Astrocyte (in vitro differentiated cells and primary cell): Measurements from ENCODE around the gene C1QL2. TPM values are rescaled to one million over a fixed set of nuclear protein-coding genes. Genes with fewer than 3 reads are reported as not detected.

Experiments used
- DNase-seq: peaks from one replicate; pipeline ENCODE4 v3.0.0-alpha.2; 2010; ENCODE audit warnings: low read depth
- FAIRE-seq: peaks from 2 replicates; lab custom pipeline; 2011; peaks lifted over from hg19 to GRCh38; lab: Jason Lieb, UNC
- H2AFZ ChIP-seq: 2 replicates; pipeline ENCODE4 v1.6.0; 2012; ENCODE audit warnings: low read depth, low read length, inconsistent platforms
- H3K27ac ChIP-seq: 2 replicates; pipeline ENCODE4 v1.5.1; 2011; ENCODE audit warnings: low read depth, low read length, inconsistent platforms
- H3K27me3 ChIP-seq: 2 replicates; pipeline ENCODE4 v1.6.0; 2011; ENCODE audit warnings: low read length, inconsistent platforms; ENCODE audit not compliant: insufficient read depth
- H3K36me3 ChIP-seq: 2 replicates; pipeline ENCODE4 v1.5.1; 2011; ENCODE audit warnings: low read length, inconsistent platforms; ENCODE audit not compliant: insufficient read depth
- H3K4me1 ChIP-seq: 2 replicates; pipeline ENCODE4 v1.5.1; 2011; ENCODE audit warnings: low read length, inconsistent platforms; ENCODE audit not compliant: insufficient read depth
- H3K4me2 ChIP-seq: 2 replicates; pipeline ENCODE4 v1.6.0; 2012; ENCODE audit warnings: low read length, inconsistent platforms
- H3K4me3 ChIP-seq: 2 replicates; pipeline ENCODE4 v1.5.1; 2011; ENCODE audit warnings: low read depth, mild to moderate bottlenecking, low read length, inconsistent platforms; ENCODE audit not compliant: insufficient read depth
- H3K79me2 ChIP-seq: 2 replicates; pipeline ENCODE4 v1.6.0; 2012; ENCODE audit warnings: mild to moderate bottlenecking, low read length, inconsistent platforms; ENCODE audit not compliant: insufficient read depth
- H3K9ac ChIP-seq: 2 replicates; pipeline ENCODE4 v1.6.0; 2012; ENCODE audit warnings: mild to moderate bottlenecking, low read length, inconsistent platforms
- H3K9me3 ChIP-seq: 2 replicates; pipeline ENCODE4 v1.5.1; 2012; ENCODE audit warnings: low read depth, mild to moderate bottlenecking, low read length, inconsistent platforms; ENCODE audit not compliant: insufficient read depth
- H4K20me1 ChIP-seq: 2 replicates; pipeline ENCODE4 v1.6.0; 2012; ENCODE audit warnings: low read length, inconsistent platforms; ENCODE audit not compliant: insufficient read depth
- H3K27ac Mint-ChIP-seq: one replicate; pipeline ENCODE4 v1.8.0; 2021; ENCODE audit warnings: mild to moderate bottlenecking, mixed read lengths; ENCODE audit not compliant: unreplicated experiment
- H3K27me3 Mint-ChIP-seq: one replicate; pipeline ENCODE4 v1.8.0; 2021; ENCODE audit warnings: low read depth, mixed read lengths; ENCODE audit not compliant: unreplicated experiment
- H3K36me3 Mint-ChIP-seq: one replicate; pipeline ENCODE4 v1.8.0; 2021; ENCODE audit warnings: low read depth, mixed read lengths; ENCODE audit not compliant: unreplicated experiment
- H3K4me1 Mint-ChIP-seq: one replicate; pipeline ENCODE4 v1.8.0; 2021; ENCODE audit warnings: low read depth, mixed read lengths; ENCODE audit not compliant: unreplicated experiment
- H3K4me3 Mint-ChIP-seq: one replicate; pipeline ENCODE4 v1.8.0; 2021; ENCODE audit warnings: mild to moderate bottlenecking, moderate library complexity, mixed read lengths; ENCODE audit not compliant: unreplicated experiment
- H3K9me3 Mint-ChIP-seq: one replicate; pipeline ENCODE4 v1.8.0; 2021; ENCODE audit warnings: mild to moderate bottlenecking, mixed read lengths; ENCODE audit not compliant: unreplicated experiment
- EZH2 ChIP-seq: IDR thresholded peaks from 2 replicates; pipeline ENCODE4 v1.6.1; 2012; ENCODE audit warnings: mild to moderate bottlenecking, low read length, inconsistent platforms; ENCODE audit not compliant: insufficient read depth
- total RNA-seq: library from RNA; stranded (reverse); gene quantifications from 2 replicates; pipeline ENCODE4 v1.2.1, GENCODE V29; 2021
- TF ChIP-seq, protein P1 (sequence below): IDR thresholded peaks from 2 replicates; pipeline ENCODE4 v1.5.1; 2011; ENCODE audit warnings: low read depth, mild to moderate bottlenecking, inconsistent platforms, low read length, moderate library complexity; ENCODE audit not compliant: insufficient read depth

C1QL2 gene
- total RNA-seq, 1 donor from 2014 or later: 0.20 TPM

- peaks cover 3% of the 10 kb centered on the region for H3K36me3 Mint-ChIP-seq
- Histone ChIP-seq H3K9me3 (no peaks in the 10 kb centered on the region), H3K79me2 (no peaks in the 10 kb centered on the region), H3K27ac (no peak overlapping the region), H3K4me2 (no peak overlapping the region), H4K20me1 (no peaks in the 10 kb centered on the region), H3K4me3 (no peak overlapping the region), H2AFZ (no peak overlapping the region), H3K9ac (no peak overlapping the region), H3K36me3 (no peaks in the 10 kb centered on the region), H3K4me1 (no peaks in the 10 kb centered on the region), H3K27me3 (peaks cover 8% of the 10 kb centered on the region)
- H3K4me1 Mint-ChIP-seq: peaks cover 15% of the 10 kb centered on the region
- no peak overlapping the region for H3K4me3 Mint-ChIP-seq
- peaks cover 50% of the 10 kb centered on the region for H3K27me3 Mint-ChIP-seq
- TF ChIP-seq, protein P1, sequence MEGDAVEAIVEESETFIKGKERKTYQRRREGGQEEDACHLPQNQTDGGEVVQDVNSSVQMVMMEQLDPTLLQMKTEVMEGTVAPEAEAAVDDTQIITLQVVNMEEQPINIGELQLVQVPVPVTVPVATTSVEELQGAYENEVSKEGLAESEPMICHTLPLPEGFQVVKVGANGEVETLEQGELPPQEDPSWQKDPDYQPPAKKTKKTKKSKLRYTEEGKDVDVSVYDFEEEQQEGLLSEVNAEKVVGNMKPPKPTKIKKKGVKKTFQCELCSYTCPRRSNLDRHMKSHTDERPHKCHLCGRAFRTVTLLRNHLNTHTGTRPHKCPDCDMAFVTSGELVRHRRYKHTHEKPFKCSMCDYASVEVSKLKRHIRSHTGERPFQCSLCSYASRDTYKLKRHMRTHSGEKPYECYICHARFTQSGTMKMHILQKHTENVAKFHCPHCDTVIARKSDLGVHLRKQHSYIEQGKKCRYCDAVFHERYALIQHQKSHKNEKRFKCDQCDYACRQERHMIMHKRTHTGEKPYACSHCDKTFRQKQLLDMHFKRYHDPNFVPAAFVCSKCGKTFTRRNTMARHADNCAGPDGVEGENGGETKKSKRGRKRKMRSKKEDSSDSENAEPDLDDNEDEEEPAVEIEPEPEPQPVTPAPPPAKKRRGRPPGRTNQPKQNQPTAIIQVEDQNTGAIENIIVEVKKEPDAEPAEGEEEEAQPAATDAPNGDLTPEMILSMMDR: no peak
- TF ChIP-seq EZH2: no peak
- DNase-seq: no peak
- H3K9me3 Mint-ChIP-seq: peaks cover 3% of the 10 kb centered on the region
- no peak for FAIRE-seq
- H3K27ac Mint-ChIP-seq: no peak overlapping the region
These were observed 21.7 kb downstream of the C1QL2 start for GRCh38 chr2:119136872-119137271.

GRCh38 chr2:119136093-119136492 is 22.5 kb downstream of the C1QL2 start:
- Histone ChIP-seq H3K9me3 (no peaks in the 10 kb centered on the region), H3K27ac (no peak overlapping the region), H3K79me2 (no peaks in the 10 kb centered on the region), H3K9ac (no peak overlapping the region), H4K20me1 (no peaks in the 10 kb centered on the region), H3K4me3 (no peak overlapping the region), H3K4me1 (no peaks in the 10 kb centered on the region), H2AFZ (no peak overlapping the region), H3K36me3 (no peaks in the 10 kb centered on the region), H3K27me3 (peaks cover 7% of the 10 kb centered on the region), H3K4me2 (no peak overlapping the region)
- DNase-seq (no peak), FAIRE-seq (no peak)
- Mint-ChIP-seq H3K27ac (no peak overlapping the region), H3K9me3 (peaks cover 3% of the 10 kb centered on the region), H3K36me3 (peaks cover 3% of the 10 kb centered on the region), H3K4me1 (peaks cover 15% of the 10 kb centered on the region), H3K4me3 (no peak overlapping the region), H3K27me3 (peaks cover 47% of the 10 kb centered on the region)
- TF ChIP-seq, protein P1: no peak
- TF ChIP-seq EZH2: no peak

- Histone ChIP-seq H3K9me3 (no peaks in the 10 kb centered on the region), H3K27ac (no peak overlapping the region), H3K9ac (no peak overlapping the region), H3K36me3 (no peaks in the 10 kb centered on the region), H3K4me1 (no peaks in the 10 kb centered on the region), H3K27me3 (peaks cover 3% of the 10 kb centered on the region), H2AFZ (no peak overlapping the region), H3K79me2 (no peaks in the 10 kb centered on the region), H3K4me2 (no peak overlapping the region), H4K20me1 (no peaks in the 10 kb centered on the region), H3K4me3 (no peak overlapping the region)
- no peak for TF ChIP-seq EZH2
- TF ChIP-seq, protein P1: no peak
- Mint-ChIP-seq H3K9me3 (peaks cover 3% of the 10 kb centered on the region), H3K4me3 (no peak overlapping the region), H3K36me3 (peaks cover 3% of the 10 kb centered on the region), H3K27ac (no peak overlapping the region), H3K4me1 (peaks cover 15% of the 10 kb centered on the region), H3K27me3 (peaks cover 48% of the 10 kb centered on the region)
- no peak for DNase-seq
- FAIRE-seq: no peak
These were observed 23.8 kb downstream of the C1QL2 start for GRCh38 chr2:119134775-119135174.
